ENCODE data around the gene PCBP3. TPM values are rescaled to one million over a fixed set of nuclear protein-coding genes. Genes with fewer than 3 reads are reported as not detected.

The PCBP3 gene
- total and polyA plus RNA-seq, 10 of the 15 experiments (the other 5 are each of a cell fraction or from before 2014, with no cell fraction given), result 0.09 to 1.3 (median 0.46) TPM; not detected in 3

- TF ChIP-seq SREBF2 (IDR thresholded peaks at IDR 0.05; ENCODE audit: low read length), result no peak
- TF ChIP-seq WRNIP1 (IDR thresholded peaks at IDR 0.05; ENCODE audit: borderline replicate concordance, low read depth, low read length), result no peak
- peak; percentile 56 for TF ChIP-seq ATF2 (IDR thresholded peaks at IDR 0.05; ENCODE audit: low read length)
- TF ChIP-seq NFIC (IDR thresholded peaks at IDR 0.05; ENCODE audit: low read depth, low read length), result peak; percentile 81
- no peak for TF ChIP-seq ZNF274 (IDR thresholded peaks at IDR 0.05; ENCODE audit: insufficient read depth, insufficient read length)
- peak; percentile 25 for TF ChIP-seq MEF2B (IDR thresholded peaks at IDR 0.05; ENCODE audit: partially characterized antibody, poor library complexity, severe bottlenecking)
- 0 out of 2 replicates have a peak, but pooled peaks have one; percentile 57 for TF ChIP-seq MTA2 (IDR thresholded peaks at IDR 0.05; ENCODE audit: low read depth)
- 0 out of 2 replicates have a peak, but pooled peaks have one; percentile 14 for TF ChIP-seq GABPA (IDR thresholded peaks at IDR 0.05; ENCODE audit: low read depth)
- TF ChIP-seq NBN (IDR thresholded peaks at IDR 0.05), result 0 out of 2 replicates have a peak, but pooled peaks have one; percentile 34
- peak; percentile 57; the same call in 1 of the 2 replicates for TF ChIP-seq JUND (IDR thresholded peaks at IDR 0.05; ENCODE audit: low read depth, low read length)
- peak; percentile 15; the same call in 1 of the 2 replicates for TF ChIP-seq EED (IDR thresholded peaks at IDR 0.05; ENCODE audit: low read depth)
- no peak for TF ChIP-seq ZBED1 (IDR thresholded peaks at IDR 0.05; ENCODE audit: borderline replicate concordance)
- peak; percentile 70 for TF ChIP-seq JUNB (IDR thresholded peaks at IDR 0.05)
- peak in 1 of 2 experiments; percentile 15; a peak in 1 of 3 replicates for TF ChIP-seq EGR1 (IDR thresholded peaks at IDR 0.05; ENCODE audit: borderline replicate concordance in 1 of 2, low read depth in 2 of 2, low read length in 2 of 2)
- peak; percentile 75 for TF ChIP-seq TCF3 (IDR thresholded peaks at IDR 0.05; ENCODE audit: borderline replicate concordance, insufficient read depth, low read depth, low read length)
- TF ChIP-seq CREM (IDR thresholded peaks at IDR 0.05; ENCODE audit: low read depth), result peak; percentile 50; the same call in 1 of the 2 replicates
- TF ChIP-seq ATF7 (IDR thresholded peaks at IDR 0.05; ENCODE audit: low read depth), result peak; percentile 56
- TF ChIP-seq SRF (IDR thresholded peaks at IDR 0.05; ENCODE audit: low read depth in 2 of 2, low read length in 2 of 2), result 0 out of 4 replicates have a peak, but pooled peaks of 1 of the 2 experiments have one; percentile 20
- TF ChIP-seq YY1 (IDR thresholded peaks at IDR 0.05; ENCODE audit: low read depth, low read length), result peak; percentile 56; the same call in 1 of the 2 replicates
- peak; percentile 29; the same call in 1 of the 2 replicates for TF ChIP-seq RELB (IDR thresholded peaks at IDR 0.05; ENCODE audit: low read depth)
- no peak for TF ChIP-seq HDGF (IDR thresholded peaks at IDR 0.05)
- peak; percentile 80 for TF ChIP-seq SP1 (IDR thresholded peaks at IDR 0.05; ENCODE audit: low read depth, low read length)
- no peak for TF ChIP-seq PBX3 (IDR thresholded peaks at IDR 0.05; ENCODE audit: insufficient replicate concordance, low read depth, low read length)
- peak; percentile 90 for TF ChIP-seq RUNX3 (IDR thresholded peaks at IDR 0.05; ENCODE audit: low read length)
- peak; percentile 60 to 63 for TF ChIP-seq IKZF2 (IDR thresholded peaks at IDR 0.05)
- TF ChIP-seq ZSCAN29 (IDR thresholded peaks at IDR 0.05), result no peak
- peak; percentile 47; the same call in 1 of the 2 replicates for TF ChIP-seq DPF2 (IDR thresholded peaks at IDR 0.05)
- no peak for TF ChIP-seq KDM1A (IDR thresholded peaks at IDR 0.05; ENCODE audit: borderline replicate concordance)
- TF ChIP-seq POU2F2 (IDR thresholded peaks at IDR 0.05; ENCODE audit: borderline replicate concordance, low read depth, low read length), result peak; percentile 86
- peak; percentile 57; the same call in 1 of the 2 replicates for TF ChIP-seq FOXM1 (IDR thresholded peaks at IDR 0.05; ENCODE audit: low read depth, low read length)
- peak; percentile 58 to 84; a peak in 3 of 4 replicates for TF ChIP-seq BHLHE40 (IDR thresholded peaks at IDR 0.05; ENCODE audit: borderline replicate concordance in 1 of 2, low read depth in 2 of 2, low read length in 1 of 2)
Observed at GRCh38 chr21:45818904-45819285, 175.4 kb downstream of the PCBP3 start (continued).

All from GM12878 (cell line).